Stimulated activated CD4-positive, alpha-beta T cell treated with anti-CD3 and anti-CD28 coated beads, Interleukin-15, amount 100 ng/mL, for 24 hours (primary cell): ENCODE results near the gene OR11H6.
"Not testable (repeated sequence)": the region's sequence is repeated elsewhere in the genome, so short reads cannot be mapped to it uniquely, and the experiment has no call there.

Experiments used
- DNase-seq: peaks from one replicate; pipeline ENCODE4 v3.0.0-alpha.2; 2020

The OR11H6 gene

GRCh38 chr14:20264361-20264760, 40.9 kb downstream of the OR11H6 start:
- not testable (repeated sequence) for DNase-seq

DNA sequence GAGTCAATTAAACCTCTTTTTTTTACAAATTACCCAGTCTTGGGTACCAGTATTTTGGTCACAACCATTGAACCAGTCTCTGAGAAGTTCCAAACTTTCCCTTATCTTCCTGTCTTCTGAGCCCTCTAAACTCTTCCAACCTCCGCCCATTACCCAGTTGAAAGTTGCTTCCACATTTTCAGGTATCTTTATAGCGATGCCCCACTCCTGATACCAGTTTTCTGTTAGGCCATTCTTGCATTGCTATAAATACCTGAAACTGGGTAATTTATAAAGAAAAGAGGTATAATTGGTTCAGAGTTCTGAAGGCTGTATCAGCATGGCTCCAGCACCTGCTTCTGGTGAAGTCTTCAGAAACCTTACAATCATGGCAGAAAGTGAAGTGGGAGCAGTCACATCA, 50.6 kb downstream of the OR11H6 start:
- no peak for DNase-seq
